GM19240 (cell line): ENCODE measurements around the gene PRPSAP2.
"Not testable (repeated sequence)": the region's sequence is repeated elsewhere in the genome, so short reads cannot be mapped to it uniquely, and the experiment has no call there.

Experiments
- DNase-seq: peaks from one replicate; pipeline ENCODE4 v3.0.0; 2011; ENCODE audit warnings: low spot score; ENCODE audit not compliant: insufficient read length

The PRPSAP2 gene

DNA sequence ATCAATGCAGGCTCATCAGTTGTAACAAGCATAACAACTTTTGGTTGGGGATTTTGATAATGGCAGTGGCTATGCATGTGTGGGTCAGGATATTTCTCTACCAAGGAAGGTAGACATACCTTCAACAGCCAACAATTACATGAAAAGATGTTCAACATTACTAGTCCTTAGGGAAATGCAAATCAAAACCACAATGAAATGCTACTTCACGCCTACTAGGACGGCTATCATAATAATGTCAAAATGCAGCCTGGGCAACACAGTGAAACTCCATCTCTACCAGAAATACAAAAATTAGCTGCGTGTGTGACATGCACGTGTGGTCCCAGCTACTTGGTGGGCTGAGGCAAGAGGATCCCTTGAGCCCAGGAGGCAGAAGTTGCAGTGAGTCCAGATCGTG is 86.7 kb downstream of the PRPSAP2 start:
- no peak for DNase-seq

GRCh38 chr17:18946536-18946935 is 88.6 kb downstream of the PRPSAP2 start:
- DNase-seq: no peak

GRCh38 chr17:18947866-18948265 is 89.9 kb downstream of the PRPSAP2 start:
- DNase-seq: no peak

GRCh38 chr17:18948476-18949006 is 90.6 kb downstream of the PRPSAP2 start:
- DNase-seq: no peak

- no peak for DNase-seq
These were observed 91.6 kb downstream of the PRPSAP2 start for GRCh38 chr17:18949566-18949965.

GRCh38 chr17:18950346-18950745 is 92.4 kb downstream of the PRPSAP2 start:
- no peak for DNase-seq

DNA sequence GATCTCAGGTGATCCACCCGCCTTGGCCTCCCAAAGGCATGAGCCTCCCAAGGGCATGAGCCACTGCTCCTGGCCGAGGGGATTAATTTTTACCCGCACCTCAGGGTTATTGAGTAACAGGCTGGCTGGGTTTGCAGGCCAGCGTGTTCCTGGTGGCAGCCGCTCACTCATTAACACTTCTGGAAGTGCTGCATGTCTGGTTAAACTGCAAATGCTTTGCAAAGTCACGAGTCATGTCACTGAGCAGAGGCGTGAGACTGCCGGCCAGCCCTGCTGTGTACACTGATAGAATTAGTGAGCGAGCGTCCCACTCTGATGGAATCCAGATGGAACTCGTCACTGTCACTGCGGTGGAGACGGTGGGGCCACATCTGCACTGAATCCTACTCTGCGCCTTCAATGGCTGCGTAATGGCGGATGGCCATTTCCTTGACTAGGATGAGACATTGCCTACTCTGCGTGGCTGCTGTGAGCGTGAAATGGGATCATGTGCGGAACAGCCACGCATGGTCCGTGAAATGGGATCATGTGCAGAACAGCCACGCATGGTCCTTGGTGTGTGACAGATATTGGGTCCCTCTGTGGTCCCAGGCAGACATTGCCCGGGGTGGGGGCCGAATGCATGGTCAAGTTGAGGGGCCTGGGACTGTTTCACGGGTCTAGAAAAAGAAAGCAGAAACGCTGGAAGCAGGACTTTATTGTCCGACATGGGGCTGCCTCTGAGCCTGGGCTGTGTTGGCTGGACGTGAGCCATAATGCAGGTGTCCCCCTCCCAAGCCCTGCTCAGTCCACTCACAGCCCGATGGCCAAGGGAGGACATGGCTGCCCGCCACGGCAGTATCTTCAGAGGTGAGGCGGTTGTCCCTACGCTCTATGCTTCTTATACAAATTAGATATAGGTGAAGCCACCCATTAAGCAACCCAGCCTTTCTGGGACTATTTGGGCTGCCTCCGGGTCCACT is 93.3 kb downstream of the PRPSAP2 start:
- no peak for DNase-seq

DNA sequence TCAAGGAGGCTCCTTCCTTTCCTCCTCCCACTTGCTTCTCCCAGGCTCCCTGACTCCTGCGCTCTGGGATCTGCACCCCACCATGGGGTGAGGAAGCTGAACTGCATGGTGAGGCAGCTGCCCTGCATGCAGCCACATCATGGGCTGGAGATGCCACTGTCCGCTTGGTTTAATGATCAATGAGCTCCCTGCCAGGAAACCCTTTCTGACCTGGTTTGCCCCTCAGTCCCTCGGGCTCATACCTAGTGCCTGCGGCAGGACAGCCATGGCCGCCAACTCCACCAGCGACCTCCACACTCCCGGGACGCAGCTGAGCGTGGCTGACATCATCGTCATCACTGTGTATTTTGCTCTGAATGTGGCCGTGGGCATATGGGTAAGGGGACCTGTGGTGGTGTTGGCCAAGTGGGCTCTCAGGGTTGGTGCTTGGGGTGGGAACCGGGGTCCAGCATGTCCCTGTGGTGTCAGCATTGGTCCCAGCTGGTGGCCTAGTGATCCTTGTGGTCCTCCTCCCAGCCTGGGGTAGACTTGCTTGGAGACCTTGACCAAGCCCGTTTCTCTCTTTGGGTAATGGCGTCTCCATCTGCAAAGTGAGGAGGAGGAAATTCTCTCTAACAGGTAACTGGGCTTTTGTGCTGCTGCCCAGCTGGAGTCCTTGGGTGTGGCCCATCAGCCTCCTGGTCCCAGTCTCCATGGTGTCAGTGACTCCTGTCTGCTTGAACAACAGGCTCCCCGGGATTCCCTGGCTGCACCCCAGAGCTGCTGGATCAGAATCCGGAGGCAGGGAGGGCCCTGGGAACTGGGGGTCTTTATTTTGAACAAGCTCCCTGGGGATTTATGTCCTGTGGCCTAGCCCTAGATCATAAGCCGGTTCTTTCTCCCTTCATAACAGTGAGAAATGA is 94.3 kb downstream of the PRPSAP2 start, which contains the start of gene SLC5A10:
TSS of gene SLC5A10 (plus strand) at position 225 of the 902 bp plus-strand sequence. CDS start at position 266, 41 bp downstream.
- DNase-seq: no peak

DNA sequence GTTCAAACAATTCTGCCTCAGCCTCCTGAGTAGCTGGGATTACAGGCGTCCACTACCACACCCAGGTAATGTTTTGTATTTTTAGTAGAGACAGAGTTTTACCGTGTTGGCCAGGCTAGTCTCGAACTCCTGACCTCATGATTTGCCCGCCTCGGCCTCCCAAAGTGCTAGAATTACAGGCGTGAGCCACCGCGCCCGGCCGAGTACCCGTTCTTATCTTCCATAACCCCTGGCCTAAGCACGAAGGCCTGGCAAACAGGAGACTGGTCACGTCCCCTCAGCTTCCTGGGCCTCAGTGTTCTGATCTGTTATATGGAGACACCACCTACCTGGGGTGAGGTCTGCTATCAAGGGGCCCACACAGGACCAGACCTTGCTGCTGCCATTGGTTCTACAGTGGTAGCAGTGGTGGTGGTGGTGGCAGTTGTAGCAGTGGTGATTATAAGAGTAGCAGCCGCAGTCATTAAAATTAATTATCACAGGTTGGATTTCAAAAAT is 95.3 kb downstream of the PRPSAP2 start:
- DNase-seq: no peak

DNA sequence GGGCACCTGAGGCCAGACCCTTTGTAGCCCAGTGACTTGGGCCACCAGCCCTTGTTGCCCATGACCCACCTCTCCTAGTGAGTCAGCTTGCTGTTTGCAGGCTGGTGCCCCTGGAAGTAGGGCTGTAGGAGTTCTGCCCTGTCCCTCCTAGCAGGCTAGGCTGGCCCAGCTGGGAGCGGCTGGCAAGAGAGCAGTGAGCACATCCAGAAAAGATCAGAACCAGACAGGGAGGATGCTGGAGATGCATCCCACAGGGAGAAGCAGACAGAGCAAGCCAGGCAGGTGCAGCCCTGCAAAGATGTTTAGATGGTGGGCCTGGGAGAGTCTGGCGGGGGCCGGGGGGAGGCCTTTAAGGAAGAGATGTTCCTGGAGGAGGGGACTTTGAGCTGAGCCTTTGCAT is 96.4 kb downstream of the PRPSAP2 start:
- DNase-seq: no peak

GRCh38 chr17:18955009-18955408 is 97.1 kb downstream of the PRPSAP2 start:
- DNase-seq: no peak

- DNase-seq: not testable (repeated sequence)
These were observed 98.1 kb downstream of the PRPSAP2 start for GRCh38 chr17:18956021-18956420.

DNA sequence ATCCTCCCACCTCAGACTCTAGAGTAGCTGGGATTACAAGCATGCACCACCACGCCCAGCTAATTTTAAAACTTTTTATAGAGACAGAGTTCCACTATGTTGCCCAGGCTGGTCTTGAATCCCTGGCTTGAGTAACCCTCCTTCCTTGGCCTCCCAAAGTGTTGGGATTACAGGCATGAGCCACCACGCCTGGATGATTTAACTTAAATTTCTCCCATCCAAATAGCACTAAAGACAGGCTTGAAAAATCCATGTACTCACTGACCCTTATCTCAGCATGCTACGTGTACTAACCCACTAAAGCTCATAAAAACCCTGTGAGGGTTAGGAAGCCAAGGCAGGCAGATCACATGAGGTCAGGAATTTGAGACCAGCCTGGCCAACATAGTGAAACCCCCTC is 98.7 kb downstream of the PRPSAP2 start:
- DNase-seq: no peak

DNA sequence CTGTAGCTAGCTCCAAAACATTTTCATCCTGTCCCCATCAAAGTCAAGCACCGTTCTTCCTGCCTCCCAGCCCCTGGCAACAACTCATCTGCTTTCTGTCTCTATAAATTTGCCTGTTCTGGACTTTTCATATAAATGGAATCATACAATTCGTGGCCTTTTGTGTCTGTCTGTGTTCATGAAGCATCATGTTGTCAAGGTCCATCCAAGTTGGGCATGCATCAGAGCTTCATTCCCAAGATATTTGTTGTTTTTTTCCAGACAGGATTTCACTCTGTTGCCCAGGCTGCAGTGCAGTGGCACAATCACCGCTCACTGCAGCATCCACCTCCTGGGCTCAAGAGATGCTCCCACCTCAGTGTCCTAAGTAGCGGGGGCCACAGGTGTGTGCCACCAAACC is 99.9 kb downstream of the PRPSAP2 start:
- no peak for DNase-seq

DNA sequence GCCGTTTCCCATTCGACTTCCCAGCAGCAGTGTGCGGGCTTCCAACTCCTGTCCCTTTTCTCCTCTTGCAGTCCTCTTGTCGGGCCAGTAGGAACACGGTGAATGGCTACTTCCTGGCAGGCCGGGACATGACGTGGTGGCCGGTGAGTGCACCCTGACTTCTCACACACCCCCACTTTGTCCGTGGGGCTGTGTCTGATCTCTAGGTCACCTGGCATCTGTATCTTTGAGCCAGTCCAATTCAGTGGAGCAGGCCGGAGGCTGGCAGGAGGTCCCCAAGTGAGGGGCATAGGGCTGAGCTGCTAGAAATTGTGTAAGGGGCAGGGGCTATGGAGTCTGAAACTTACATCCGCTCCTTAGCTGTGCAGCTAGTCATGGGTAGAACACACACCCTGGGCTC is 100.7 kb downstream of the PRPSAP2 start:
- DNase-seq: no peak

DNA sequence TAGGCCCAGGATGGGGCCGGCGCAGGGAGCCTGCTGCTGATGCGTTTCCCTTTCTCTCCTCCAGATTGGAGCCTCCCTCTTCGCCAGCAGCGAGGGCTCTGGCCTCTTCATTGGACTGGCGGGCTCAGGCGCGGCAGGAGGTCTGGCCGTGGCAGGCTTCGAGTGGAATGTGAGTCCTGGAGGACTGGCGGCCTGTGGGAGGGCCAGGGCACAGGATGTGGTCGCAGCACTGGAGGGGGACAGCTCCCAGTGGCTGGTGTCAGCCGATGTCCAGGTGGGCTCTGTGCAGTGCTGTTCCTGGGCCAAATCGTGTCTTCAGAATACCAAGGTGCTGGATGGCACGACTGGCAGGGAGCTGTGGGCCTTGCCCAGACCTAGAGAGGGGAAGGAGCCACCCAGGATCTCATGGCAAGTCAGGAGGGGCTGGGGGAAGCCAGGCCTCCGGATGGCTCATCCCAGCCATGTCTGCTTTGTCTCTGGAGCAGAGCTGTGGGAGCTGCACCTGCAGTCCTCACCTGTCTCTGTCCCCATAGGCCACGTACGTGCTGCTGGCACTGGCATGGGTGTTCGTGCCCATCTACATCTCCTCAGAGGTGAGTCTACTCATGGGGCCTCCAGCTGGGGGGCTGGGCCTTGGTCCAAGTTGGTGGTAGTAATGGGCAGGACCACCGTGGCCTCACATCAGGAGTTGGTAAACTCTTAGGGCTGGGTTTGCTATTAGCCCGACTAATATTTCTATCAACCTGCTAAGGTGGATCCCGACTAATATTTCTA is 101.3 kb downstream of the PRPSAP2 start:
- no peak for DNase-seq

- no peak for DNase-seq
These were observed 101.9 kb downstream of the PRPSAP2 start for GRCh38 chr17:18959845-18960240.

- DNase-seq: no peak
These were observed 102.3 kb downstream of the PRPSAP2 start for GRCh38 chr17:18960241-18960665.

- DNase-seq: peak; percentile 89
These were observed 103.0 kb downstream of the PRPSAP2 start for GRCh38 chr17:18960803-18961511.
